ENCODE measurements around the gene RTL5. TPM values are rescaled to one million over a fixed set of nuclear protein-coding genes. Genes with fewer than 3 reads are reported as not detected.

Gene RTL5
- total and polyA plus RNA-seq, 8 donors, result 10.6 to 29.8 (median 24.2) TPM

- TF ChIP-seq CTCF (IDR thresholded peaks at IDR 0.05), result no peak
- intact Hi-C loops (cut with DNase I), result loop anchor here in 1 of 2 donors (5.0 kb wide), 2 partner anchors 107 to 127 kb away; no protein-coding TSS in a partner anchor
- H3K36me3 ChIP-seq, result no peaks in the 10 kb centered on the region
- H3K9me3 ChIP-seq, result no peaks in the 10 kb centered on the region
- DNase-seq, result no peak
- no peak for ATAC-seq
- H3K27ac ChIP-seq, result peak overlapping the region in 1 of 2 donors; percentile 86
- peaks cover 6 to 75% of the 10 kb centered on the region in 2 donors for H3K4me1 ChIP-seq
- peaks cover 0 to 6% of the 10 kb centered on the region in 2 donors for H3K27me3 ChIP-seq
- no peak overlapping the region for H3K4me3 ChIP-seq
Measured at GRCh38 chrX:72124540-72125201, 7.0 kb downstream of the RTL5 start.

GRCh38 chrX:72123471-72124185, 8.1 kb downstream of the RTL5 start:
- intact Hi-C loops (cut with DNase I), result no loop called here
- H3K36me3 ChIP-seq, result no peaks in the 10 kb centered on the region
- no peaks in the 10 kb centered on the region for H3K9me3 ChIP-seq
- H3K4me1 ChIP-seq, result peaks cover 6 to 75% of the 10 kb centered on the region in 2 donors
- H3K27ac ChIP-seq, result peak overlapping the region in 1 of 2 donors; percentile 86
- TF ChIP-seq CTCF (IDR thresholded peaks at IDR 0.05), result no peak
- H3K4me3 ChIP-seq, result no peak overlapping the region
- peaks cover 0 to 6% of the 10 kb centered on the region in 2 donors for H3K27me3 ChIP-seq
- ATAC-seq (peak; percentile 47), DNase-seq (peak in 3 of 4 donors; percentile 58 to 89 (median 69))

GRCh38 chrX:72122621-72123337, 8.9 kb downstream of the RTL5 start:
- no peaks in the 10 kb centered on the region for H3K36me3 ChIP-seq
- intact Hi-C loops (cut with DNase I), result no loop called here
- peaks cover 6 to 75% of the 10 kb centered on the region in 2 donors for H3K4me1 ChIP-seq

GRCh38 chrX:72121383-72121782, 10.3 kb downstream of the RTL5 start:
- H3K9me3 ChIP-seq, result no peaks in the 10 kb centered on the region
- H3K4me1 ChIP-seq, result peaks cover 6 to 63% of the 10 kb centered on the region in 2 donors
- H3K27ac ChIP-seq, result peak overlapping the region; percentile 42 to 86
- TF ChIP-seq CTCF (IDR thresholded peaks at IDR 0.05), result no peak
- peak; percentile 75 for ATAC-seq
- no peak overlapping the region for H3K4me3 ChIP-seq
- peak in 3 of 4 donors; percentile 72 to 81 (median 72) for DNase-seq
- H3K36me3 ChIP-seq, result no peaks in the 10 kb centered on the region
- intact Hi-C loops (cut with DNase I), result no loop called here
- H3K27me3 ChIP-seq, result peaks cover 0 to 6% of the 10 kb centered on the region in 2 donors

More at GRCh38 chrX:72122621-72123337, 8.9 kb downstream of the RTL5 start:
- H3K27me3 ChIP-seq, result peaks cover 0 to 6% of the 10 kb centered on the region in 2 donors
- peak overlapping the region in 1 of 2 donors; percentile 86 for H3K27ac ChIP-seq
- no peak for DNase-seq
- no peak for ATAC-seq
- no peak for TF ChIP-seq CTCF (IDR thresholded peaks at IDR 0.05)
- no peak overlapping the region for H3K4me3 ChIP-seq
- H3K9me3 ChIP-seq, result no peaks in the 10 kb centered on the region
